Activated CD8-positive, alpha-beta memory T cell treated with anti-CD3 and anti-CD28 coated beads, Interleukin-2, amount 50 U/mL, for 48 hours (primary cell): ENCODE results near the gene RAD51B.
"Not testable (repeated sequence)": the region's sequence is repeated elsewhere in the genome, so short reads cannot be mapped to it uniquely, and the experiment has no call there.

ENCODE experiments used
- DNase-seq: peaks from one replicate; pipeline ENCODE4 v3.0.0-alpha.2; 2020

Gene RAD51B

GRCh38 chr14:68219407-68219806, 399.8 kb downstream of the RAD51B start:
- DNase-seq: no peak

GRCh38 chr14:68221046-68221445, 401.5 kb downstream of the RAD51B start:
- DNase-seq: not testable (repeated sequence)

GRCh38 chr14:68222154-68222553, 402.6 kb downstream of the RAD51B start:
- DNase-seq: no peak

GRCh38 chr14:68222726-68223125, 403.1 kb downstream of the RAD51B start:
- no peak for DNase-seq

GRCh38 chr14:68223631-68224030, 404.1 kb downstream of the RAD51B start:
- DNase-seq: no peak

- DNase-seq: no peak
Observed at GRCh38 chr14:68225321-68225720, 405.7 kb downstream of the RAD51B start.

- DNase-seq: no peak
Observed at GRCh38 chr14:68226523-68226922, 406.9 kb downstream of the RAD51B start.

GRCh38 chr14:68228656-68229055, 409.1 kb downstream of the RAD51B start:
- DNase-seq: no peak

GRCh38 chr14:68229423-68230100, 410.0 kb downstream of the RAD51B start:
- no peak for DNase-seq

- DNase-seq: no peak
Observed at GRCh38 chr14:68230202-68230949, 410.8 kb downstream of the RAD51B start.

- DNase-seq: no peak
Observed at GRCh38 chr14:68230950-68231717, 411.6 kb downstream of the RAD51B start.

GRCh38 chr14:68231898-68232297, 412.3 kb downstream of the RAD51B start:
- no peak for DNase-seq

- no peak for DNase-seq
Observed at GRCh38 chr14:68232300-68233055, 412.9 kb downstream of the RAD51B start.

- no peak for DNase-seq
Observed at GRCh38 chr14:68233101-68233784, 413.7 kb downstream of the RAD51B start.

- no peak for DNase-seq
Observed at GRCh38 chr14:68234101-68234905, 414.7 kb downstream of the RAD51B start.

GRCh38 chr14:68235011-68235410, 415.4 kb downstream of the RAD51B start:
- DNase-seq: no peak

GRCh38 chr14:68236582-68237458, 417.2 kb downstream of the RAD51B start:
- DNase-seq: no peak

- no peak for DNase-seq
Observed at GRCh38 chr14:68238551-68238950, 419.0 kb downstream of the RAD51B start.

- no peak for DNase-seq
Observed at GRCh38 chr14:68238976-68239375, 419.4 kb downstream of the RAD51B start.

GRCh38 chr14:68239988-68240771, 420.6 kb downstream of the RAD51B start:
- DNase-seq: no peak
